OCI-LY7 (cell line): ENCODE results near the gene DGCR8. TPM values are rescaled to one million over a fixed set of nuclear protein-coding genes. Genes with fewer than 3 reads are reported as not detected.

Experiments used
- BruUV-seq: library from RNA; stranded (reverse); fragments of 400-500 nt; replicated peaks from 2 replicates; lab custom pipeline; 2021; lab: Mats Ljungman, UMichigan
- CTCF ChIA-PET: fragments of 300-600 bp; sonication (Branson Sonifier 250); formaldehyde crosslinking; loops from one replicate; lab custom pipeline; 2022; ENCODE audit warnings: antibody characterized with exemption; ENCODE audit not compliant: unreplicated experiment; lab: Charles Lee
- POLR2A ChIA-PET: fragments of 300-600 bp; sonication (Branson Sonifier 250); formaldehyde crosslinking; loops from one replicate; lab custom pipeline; 2022; ENCODE audit warnings: antibody characterized with exemption; lab: Charles Lee
- DNase-seq: peaks from one replicate; pipeline ENCODE4 v3.0.0-alpha.2; 2015; ENCODE audit warnings: low spot score
- H2AFZ ChIP-seq: fragments of 200-600 bp; sonication (generic), shearing (Covaris generic); 2 replicates; pipeline ENCODE4 v1.6.1; 2014; ENCODE audit warnings: mild to moderate bottlenecking, antibody characterized with exemption, low read length, moderate library complexity
- H3K27ac ChIP-seq: fragments of 200-600 bp; sonication (generic); 2 replicates; pipeline ENCODE4 v1.5.1; 2014; ENCODE audit warnings: mixed run types, low read depth, mild to moderate bottlenecking, moderate library complexity, low read length, inconsistent platforms; ENCODE audit not compliant: poor library complexity, severe bottlenecking
- H3K36me3 ChIP-seq: fragments of 200-600 bp; sonication (generic); 2 replicates; pipeline ENCODE4 v1.6.1; 2014; ENCODE audit warnings: mild to moderate bottlenecking, antibody characterized with exemption, low read length, moderate library complexity, mixed read lengths; ENCODE audit not compliant: insufficient read depth
- H3K4me1 ChIP-seq: fragments of 200-600 bp; sonication (generic); 2 replicates; pipeline ENCODE4 v1.5.1; 2014; ENCODE audit warnings: mild to moderate bottlenecking, low read length; ENCODE audit not compliant: insufficient read depth, poor library complexity, severe bottlenecking
- H3K4me2 ChIP-seq: fragments of 200-600 bp; sonication (generic); 2 replicates; pipeline ENCODE4 v1.6.1; 2014; ENCODE audit warnings: mild to moderate bottlenecking, low read length
- H3K4me3 ChIP-seq: fragments of 200-600 bp; sonication (generic); 2 replicates; pipeline ENCODE4 v1.5.1; 2014; ENCODE audit warnings: mild to moderate bottlenecking, low read depth, low read length; ENCODE audit not compliant: poor library complexity, severe bottlenecking
- H3K79me2 ChIP-seq: fragments of 200-600 bp; sonication (generic); 2 replicates; pipeline ENCODE4 v1.6.1; 2016; ENCODE audit warnings: low read depth, mild to moderate bottlenecking, low read length, moderate library complexity, mixed read lengths; ENCODE audit not compliant: insufficient read depth
- H3K9me2 ChIP-seq: fragments of 200-600 bp; sonication (generic); 2 replicates; pipeline ENCODE4 v1.6.1; 2016; ENCODE audit warnings: mild to moderate bottlenecking, low read length, mixed read lengths; ENCODE audit not compliant: insufficient read depth
- H3K9me3 ChIP-seq: fragments of 200-600 bp; sonication (generic); 2 replicates; pipeline ENCODE4 v1.6.1; 2014; ENCODE audit warnings: mild to moderate bottlenecking, mixed run types, low read length, mixed read lengths
- H4K20me1 ChIP-seq: fragments of 200-600 bp; sonication (generic); 2 replicates; pipeline ENCODE4 v1.6.1; 2014; ENCODE audit warnings: mild to moderate bottlenecking, antibody characterized with exemption, low read length, moderate library complexity, mixed read lengths; ENCODE audit not compliant: insufficient read depth
- EZH2phosphoT487 ChIP-seq: fragments of 200-600 bp; sonication (generic); IDR thresholded peaks from 2 replicates; pipeline ENCODE4 v1.6.1; 2018; ENCODE audit warnings: low read depth, borderline replicate concordance, mild to moderate bottlenecking, mixed run types, antibody characterized with exemption, low read length, moderate library complexity, mixed read lengths
- intact Hi-C: fragments of 100-400 bp; cut with micrococcal nuclease; formaldehyde crosslinking; loops from one replicate; pipeline ENCODE4 v1.10.0; 2022; ENCODE audit not compliant: unreplicated experiment
- total RNA-seq, 2 experiments: library from RNA; depleted of rRNA in 1 of 2; stranded (reverse); fragments of >200 nt in 1 of 2; shearing (Covaris generic) in 1 of 2; gene quantifications; 2 replicates each; pipeline ENCODE4 v1.2.3, GENCODE V29; 2014 to 2022
- TF ChIP-seq, protein P1 (sequence below): fragments of 200-600 bp; sonication (generic); conservative IDR thresholded peaks from 2 replicates; pipeline ENCODE4 v1.5.1; 2014; ENCODE audit warnings: mild to moderate bottlenecking, antibody characterized with exemption, low read length, moderate library complexity, mixed read lengths

Gene DGCR8
- total RNA-seq, 2 experiments from 2014 or later: 49.5 to 68.2 TPM

DNA sequence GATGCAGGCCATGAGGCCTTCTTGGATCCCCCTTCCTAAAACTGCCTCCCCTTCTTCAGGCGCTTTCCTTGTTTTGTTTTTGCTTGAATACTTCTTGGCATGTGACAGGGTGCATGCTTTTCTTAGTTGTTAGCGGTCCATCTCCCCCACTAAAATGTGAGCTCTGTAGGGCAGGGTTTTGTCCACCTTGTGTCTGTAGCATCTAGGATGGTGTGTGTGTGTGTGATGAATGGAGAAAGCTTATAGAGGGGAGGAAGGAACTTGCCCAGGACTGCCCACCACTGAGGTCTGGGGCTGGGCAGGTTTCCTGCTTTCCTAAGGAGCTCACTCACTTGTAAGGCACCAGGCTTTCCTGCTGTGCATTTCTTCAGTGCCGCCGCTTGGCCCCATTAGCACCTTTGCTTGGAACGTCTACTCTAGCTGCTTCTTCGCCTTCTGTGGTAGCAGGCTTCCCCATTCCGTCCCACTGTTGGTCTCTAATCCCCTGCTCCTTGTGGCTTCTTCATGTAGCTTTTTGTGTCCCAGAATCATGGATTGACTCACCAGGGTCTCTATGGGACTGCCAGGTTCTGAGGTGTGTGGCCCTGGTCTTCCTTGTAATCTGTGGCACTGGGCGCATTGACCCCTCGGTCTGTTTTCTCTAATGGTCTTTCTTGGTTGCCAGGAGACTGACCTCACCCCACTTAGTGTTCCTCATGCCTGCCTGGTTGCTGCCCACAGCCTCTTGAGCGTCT, 3.3 kb downstream of the DGCR8 start:
- Histone ChIP-seq H3K27ac (no peak overlapping the region), H3K36me3 (peaks cover 30% of the 10 kb centered on the region), H3K79me2 (peaks cover 55% of the 10 kb centered on the region), H3K9me2 (no peaks in the 10 kb centered on the region), H3K4me1 (peaks cover 40% of the 10 kb centered on the region), H3K4me2 (peak overlapping the region; percentile 43; the same call in 1 of the 2 replicates), H3K4me3 (peak overlapping the region; percentile 9), H3K9me3 (no peaks in the 10 kb centered on the region), H4K20me1 (0 out of 2 replicates have a peak, but pooled peaks cover 3% of the 10 kb centered on the region), H2AFZ (no peak overlapping the region)
- DNase-seq: no peak
- no peak for TF ChIP-seq EZH2phosphoT487
- TF ChIP-seq, protein P1, sequence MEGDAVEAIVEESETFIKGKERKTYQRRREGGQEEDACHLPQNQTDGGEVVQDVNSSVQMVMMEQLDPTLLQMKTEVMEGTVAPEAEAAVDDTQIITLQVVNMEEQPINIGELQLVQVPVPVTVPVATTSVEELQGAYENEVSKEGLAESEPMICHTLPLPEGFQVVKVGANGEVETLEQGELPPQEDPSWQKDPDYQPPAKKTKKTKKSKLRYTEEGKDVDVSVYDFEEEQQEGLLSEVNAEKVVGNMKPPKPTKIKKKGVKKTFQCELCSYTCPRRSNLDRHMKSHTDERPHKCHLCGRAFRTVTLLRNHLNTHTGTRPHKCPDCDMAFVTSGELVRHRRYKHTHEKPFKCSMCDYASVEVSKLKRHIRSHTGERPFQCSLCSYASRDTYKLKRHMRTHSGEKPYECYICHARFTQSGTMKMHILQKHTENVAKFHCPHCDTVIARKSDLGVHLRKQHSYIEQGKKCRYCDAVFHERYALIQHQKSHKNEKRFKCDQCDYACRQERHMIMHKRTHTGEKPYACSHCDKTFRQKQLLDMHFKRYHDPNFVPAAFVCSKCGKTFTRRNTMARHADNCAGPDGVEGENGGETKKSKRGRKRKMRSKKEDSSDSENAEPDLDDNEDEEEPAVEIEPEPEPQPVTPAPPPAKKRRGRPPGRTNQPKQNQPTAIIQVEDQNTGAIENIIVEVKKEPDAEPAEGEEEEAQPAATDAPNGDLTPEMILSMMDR: no peak
- POLR2A ChIA-PET: interaction anchor here (0.6 kb wide), 1 partner anchor 61 kb away, joined by 3 read pairs; no protein-coding TSS in a partner anchor
- CTCF ChIA-PET: no interaction called here
- no TSS peak for BruUV-seq
- intact Hi-C loops: loop anchor here (5.0 kb wide), 1 partner anchor 121 kb away; no protein-coding TSS in a partner anchor

DNA sequence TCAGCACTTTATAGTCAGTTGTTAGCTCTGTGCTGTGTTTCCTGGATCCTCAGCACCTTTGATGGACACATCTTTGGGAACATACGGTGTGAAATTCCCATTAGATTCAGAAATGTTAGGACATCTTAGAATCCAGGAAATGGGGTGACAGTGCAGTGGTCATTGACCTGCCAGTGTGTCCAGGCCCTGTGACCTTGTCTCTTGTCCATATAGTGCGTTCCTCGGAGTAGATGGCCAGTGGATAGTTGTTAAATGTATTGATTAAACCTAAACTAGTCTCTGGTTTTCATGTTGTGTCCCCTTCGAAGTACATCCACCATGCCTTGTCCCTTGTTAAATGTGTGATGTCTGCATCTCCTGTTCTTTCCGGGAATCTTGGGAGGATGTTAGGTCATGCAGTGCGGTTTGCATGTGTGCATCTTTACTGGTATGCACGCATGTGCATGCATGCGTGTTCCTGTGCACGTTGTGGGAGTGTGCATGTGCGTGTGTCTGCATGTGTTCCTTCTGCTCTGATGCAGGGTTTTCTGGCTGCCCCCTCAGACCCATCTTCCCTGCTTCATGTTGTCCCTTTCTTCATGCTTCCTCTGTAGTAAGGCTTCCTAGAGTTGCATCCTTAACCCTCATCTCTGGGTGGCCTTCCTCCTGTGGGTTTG, 4.0 kb downstream of the DGCR8 start:
- Histone ChIP-seq H4K20me1 (0 out of 2 replicates have a peak, but pooled peaks cover 3% of the 10 kb centered on the region), H3K4me1 (peaks cover 39% of the 10 kb centered on the region), H3K4me3 (no peak overlapping the region), H3K9me3 (no peaks in the 10 kb centered on the region), H3K27ac (no peak overlapping the region), H3K9me2 (no peaks in the 10 kb centered on the region), H3K79me2 (peaks cover 55% of the 10 kb centered on the region), H2AFZ (no peak overlapping the region), H3K36me3 (peaks cover 37% of the 10 kb centered on the region), H3K4me2 (no peak overlapping the region)
- BruUV-seq: no TSS peak
- intact Hi-C loops: loop anchor here (5.0 kb wide), 1 partner anchor 122 kb away; no protein-coding TSS in a partner anchor
- TF ChIP-seq, protein P1: no peak
- TF ChIP-seq EZH2phosphoT487: no peak
- ChIA-PET CTCF (no interaction called here), POLR2A (no interaction called here)
- no peak for DNase-seq
